Measurements from ENCODE around the gene NEK9.
A peak's percentile ranks its signal among the peaks of the same experiment; 100 is the strongest.

The NEK9 gene

DNA sequence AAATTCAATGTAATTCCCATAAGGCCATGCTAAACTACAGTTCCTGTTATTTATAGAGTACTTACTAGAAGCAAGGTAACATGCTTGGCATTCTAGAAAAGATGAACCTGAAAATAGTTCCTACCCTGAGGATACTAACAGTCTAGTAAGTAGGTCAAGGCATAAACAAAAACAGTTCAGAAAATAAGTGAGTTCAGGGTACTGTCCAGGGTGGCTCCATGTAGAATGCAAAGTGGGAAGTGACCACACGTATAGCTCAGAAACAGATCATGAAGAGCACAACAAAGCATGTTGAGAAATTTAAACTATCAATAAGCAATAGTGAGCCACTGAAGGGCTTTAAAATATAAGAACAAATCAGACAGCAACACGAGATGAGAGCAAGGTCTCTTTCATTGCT lies 47.2 kb upstream of the NEK9 start:
- peak overlapping the region; percentile 71 for H3K4me2 ChIP-seq (ENCODE audit: low read length)
- no peaks in the 10 kb centered on the region for H3K27me3 ChIP-seq (ENCODE audit: control insufficient read depth, low read length)
- no peak overlapping the region for H3K27ac ChIP-seq (ENCODE audit: low read depth, low read length)
- no peak overlapping the region for H3K4me3 ChIP-seq (ENCODE audit: low read length)
- H4K20me1 ChIP-seq (ENCODE audit: control insufficient read depth, insufficient read depth, low read depth, low read length): peaks cover 16% of the 10 kb centered on the region
- H3K79me2 ChIP-seq (ENCODE audit: control insufficient read depth, low read length): peaks cover 73% of the 10 kb centered on the region
- TF ChIP-seq, protein P1, sequence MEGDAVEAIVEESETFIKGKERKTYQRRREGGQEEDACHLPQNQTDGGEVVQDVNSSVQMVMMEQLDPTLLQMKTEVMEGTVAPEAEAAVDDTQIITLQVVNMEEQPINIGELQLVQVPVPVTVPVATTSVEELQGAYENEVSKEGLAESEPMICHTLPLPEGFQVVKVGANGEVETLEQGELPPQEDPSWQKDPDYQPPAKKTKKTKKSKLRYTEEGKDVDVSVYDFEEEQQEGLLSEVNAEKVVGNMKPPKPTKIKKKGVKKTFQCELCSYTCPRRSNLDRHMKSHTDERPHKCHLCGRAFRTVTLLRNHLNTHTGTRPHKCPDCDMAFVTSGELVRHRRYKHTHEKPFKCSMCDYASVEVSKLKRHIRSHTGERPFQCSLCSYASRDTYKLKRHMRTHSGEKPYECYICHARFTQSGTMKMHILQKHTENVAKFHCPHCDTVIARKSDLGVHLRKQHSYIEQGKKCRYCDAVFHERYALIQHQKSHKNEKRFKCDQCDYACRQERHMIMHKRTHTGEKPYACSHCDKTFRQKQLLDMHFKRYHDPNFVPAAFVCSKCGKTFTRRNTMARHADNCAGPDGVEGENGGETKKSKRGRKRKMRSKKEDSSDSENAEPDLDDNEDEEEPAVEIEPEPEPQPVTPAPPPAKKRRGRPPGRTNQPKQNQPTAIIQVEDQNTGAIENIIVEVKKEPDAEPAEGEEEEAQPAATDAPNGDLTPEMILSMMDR (IDR thresholded peaks at IDR 0.05; ENCODE audit: low read depth, low read length, poor library complexity, severe bottlenecking): no peak
- TF ChIP-seq EZH2phosphoT487 (IDR thresholded peaks at IDR 0.05; ENCODE audit: borderline replicate concordance, low read length): no peak
- H3F3A ChIP-seq (ENCODE audit: control insufficient read depth, insufficient read depth): peaks cover 4% of the 10 kb centered on the region; the same call in 1 of the 2 replicates
- no peaks in the 10 kb centered on the region for H3K9me3 ChIP-seq (ENCODE audit: control insufficient read depth, insufficient read depth, low read length)
- no peaks in the 10 kb centered on the region for H3K9me2 ChIP-seq (replicated peaks; ENCODE audit: control insufficient read depth, low read length)
- H3K4me1 ChIP-seq (ENCODE audit: control insufficient read depth, low read length): peaks cover 27% of the 10 kb centered on the region
- H3K36me3 ChIP-seq (ENCODE audit: control insufficient read depth, low read length): peaks cover 11% of the 10 kb centered on the region

DNA sequence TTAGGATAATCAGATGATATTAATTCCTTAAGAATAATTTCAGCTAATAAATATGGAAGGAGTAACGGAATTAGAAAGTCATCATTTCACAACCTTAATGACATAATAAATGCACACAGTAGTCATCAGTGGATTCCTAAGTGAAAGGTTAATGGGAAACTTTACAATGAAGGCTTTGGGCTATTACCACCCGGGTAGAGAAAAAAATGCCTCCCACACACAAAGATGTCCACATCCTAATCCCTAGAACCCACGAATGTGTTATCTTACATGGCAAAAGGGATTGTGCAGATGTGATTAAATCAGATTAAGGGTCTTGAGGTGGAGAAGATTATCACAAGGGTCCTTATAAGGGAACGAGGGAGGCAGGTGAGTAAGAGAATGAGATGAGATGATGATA lies 43.9 kb upstream of the NEK9 start:
- no peak for TF ChIP-seq EZH2phosphoT487 (IDR thresholded peaks at IDR 0.05; ENCODE audit: borderline replicate concordance, low read length)
- TF ChIP-seq, protein P1 (IDR thresholded peaks at IDR 0.05; ENCODE audit: low read depth, low read length, poor library complexity, severe bottlenecking): no peak
- Histone ChIP-seq H3K9me2 (replicated peaks; ENCODE audit: control insufficient read depth, low read length) (no peaks in the 10 kb centered on the region), H3K27me3 (ENCODE audit: control insufficient read depth, low read length) (no peaks in the 10 kb centered on the region), H3F3A (ENCODE audit: control insufficient read depth, insufficient read depth) (peaks cover 3% of the 10 kb centered on the region; the same call in 1 of the 2 replicates), H3K79me2 (ENCODE audit: control insufficient read depth, low read length) (peaks cover 100% of the 10 kb centered on the region), H3K27ac (ENCODE audit: low read depth, low read length) (no peak overlapping the region), H3K4me1 (ENCODE audit: control insufficient read depth, low read length) (peaks cover 21% of the 10 kb centered on the region), H3K9me3 (ENCODE audit: control insufficient read depth, insufficient read depth, low read length) (no peaks in the 10 kb centered on the region), H3K36me3 (ENCODE audit: control insufficient read depth, low read length) (peaks cover 8% of the 10 kb centered on the region), H4K20me1 (ENCODE audit: control insufficient read depth, insufficient read depth, low read depth, low read length) (peaks cover 16% of the 10 kb centered on the region), H3K4me3 (ENCODE audit: low read length) (no peak overlapping the region), H3K4me2 (ENCODE audit: low read length) (no peak overlapping the region)

DNA sequence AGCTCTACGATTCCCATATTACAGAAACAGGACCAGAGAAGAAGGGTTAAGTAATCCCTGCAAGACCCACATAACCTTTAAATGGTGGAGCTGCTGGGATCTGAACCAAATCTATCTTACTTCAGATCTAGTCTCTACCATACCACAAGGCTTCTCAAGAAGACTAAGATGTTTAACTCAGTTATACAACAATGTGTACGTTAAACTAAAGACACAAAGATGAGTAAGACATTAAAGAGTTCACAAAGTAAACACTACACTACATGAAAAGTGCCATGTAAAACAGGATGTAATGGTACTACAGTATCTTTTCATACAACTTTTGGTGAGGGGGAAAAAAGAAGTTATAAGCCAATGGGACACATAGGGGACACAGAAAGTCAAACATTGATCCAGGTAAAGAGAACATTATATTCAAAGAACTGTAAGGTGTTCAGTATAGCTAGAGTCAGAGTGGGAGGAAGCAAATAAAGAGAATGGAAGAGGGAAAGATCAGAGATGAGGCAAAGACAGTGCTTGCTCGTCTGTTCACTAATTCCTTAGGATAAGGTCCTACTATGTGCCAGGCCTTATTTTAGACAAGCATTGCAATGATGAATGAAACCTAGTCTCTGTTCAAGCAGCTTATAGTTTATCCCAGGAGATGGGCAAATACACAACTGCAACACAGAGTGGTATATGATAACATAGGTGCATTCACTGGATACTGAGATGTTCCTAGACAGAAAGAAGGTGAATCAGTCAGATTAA lies 41.9 kb upstream of the NEK9 start:
- Histone ChIP-seq H3F3A (ENCODE audit: control insufficient read depth, insufficient read depth) (no peaks in the 10 kb centered on the region), H3K4me2 (ENCODE audit: low read length) (no peak overlapping the region), H3K27me3 (ENCODE audit: control insufficient read depth, low read length) (no peaks in the 10 kb centered on the region), H3K9me2 (replicated peaks; ENCODE audit: control insufficient read depth, low read length) (no peaks in the 10 kb centered on the region), H3K4me3 (ENCODE audit: low read length) (no peak overlapping the region), H3K27ac (ENCODE audit: low read depth, low read length) (no peak overlapping the region), H3K9me3 (ENCODE audit: control insufficient read depth, insufficient read depth, low read length) (no peaks in the 10 kb centered on the region), H3K79me2 (ENCODE audit: control insufficient read depth, low read length) (peaks cover 97% of the 10 kb centered on the region), H3K36me3 (ENCODE audit: control insufficient read depth, low read length) (peaks cover under 1% of the 10 kb centered on the region; the same call in 1 of the 2 replicates), H3K4me1 (ENCODE audit: control insufficient read depth, low read length) (peaks cover 4% of the 10 kb centered on the region), H4K20me1 (ENCODE audit: control insufficient read depth, insufficient read depth, low read depth, low read length) (peaks cover 11% of the 10 kb centered on the region)
- TF ChIP-seq, protein P1 (IDR thresholded peaks at IDR 0.05; ENCODE audit: low read depth, low read length, poor library complexity, severe bottlenecking): no peak
- no peak for TF ChIP-seq EZH2phosphoT487 (IDR thresholded peaks at IDR 0.05; ENCODE audit: borderline replicate concordance, low read length)

All from DOHH2 (cell line).